ENCODE data around the gene CXorf58. TPM values are rescaled to one million over a fixed set of nuclear protein-coding genes. Genes with fewer than 3 reads are reported as not detected.

Gene CXorf58
- total and polyA plus RNA-seq, 2 experiments from 2014 or later: 0.56 TPM; not detected in 1

DNA sequence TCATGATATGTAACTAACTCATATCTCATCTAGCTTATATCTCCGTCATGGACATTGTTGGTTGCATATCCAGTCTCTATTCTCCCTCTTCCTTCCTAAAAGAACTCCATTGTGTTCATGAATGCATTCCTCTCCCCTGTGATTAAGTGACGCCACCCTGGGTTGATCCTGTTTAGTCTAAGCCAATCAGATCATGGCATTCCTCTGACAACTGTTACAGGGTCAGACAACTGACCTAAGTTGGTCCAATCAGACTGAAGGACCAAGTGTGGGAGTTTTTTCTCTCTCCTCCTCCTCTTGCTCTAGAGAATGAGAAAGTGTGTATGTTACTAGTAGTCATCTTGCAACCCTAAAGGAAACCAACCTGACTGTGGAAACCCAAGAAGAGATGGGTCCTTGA is 3.7 kb upstream of the CXorf58 start (continued):
- TF ChIP-seq, protein P1, sequence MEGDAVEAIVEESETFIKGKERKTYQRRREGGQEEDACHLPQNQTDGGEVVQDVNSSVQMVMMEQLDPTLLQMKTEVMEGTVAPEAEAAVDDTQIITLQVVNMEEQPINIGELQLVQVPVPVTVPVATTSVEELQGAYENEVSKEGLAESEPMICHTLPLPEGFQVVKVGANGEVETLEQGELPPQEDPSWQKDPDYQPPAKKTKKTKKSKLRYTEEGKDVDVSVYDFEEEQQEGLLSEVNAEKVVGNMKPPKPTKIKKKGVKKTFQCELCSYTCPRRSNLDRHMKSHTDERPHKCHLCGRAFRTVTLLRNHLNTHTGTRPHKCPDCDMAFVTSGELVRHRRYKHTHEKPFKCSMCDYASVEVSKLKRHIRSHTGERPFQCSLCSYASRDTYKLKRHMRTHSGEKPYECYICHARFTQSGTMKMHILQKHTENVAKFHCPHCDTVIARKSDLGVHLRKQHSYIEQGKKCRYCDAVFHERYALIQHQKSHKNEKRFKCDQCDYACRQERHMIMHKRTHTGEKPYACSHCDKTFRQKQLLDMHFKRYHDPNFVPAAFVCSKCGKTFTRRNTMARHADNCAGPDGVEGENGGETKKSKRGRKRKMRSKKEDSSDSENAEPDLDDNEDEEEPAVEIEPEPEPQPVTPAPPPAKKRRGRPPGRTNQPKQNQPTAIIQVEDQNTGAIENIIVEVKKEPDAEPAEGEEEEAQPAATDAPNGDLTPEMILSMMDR (conservative IDR thresholded peaks at IDR 0.05; ENCODE audit: low read depth in 2 of 2): no peak
- TF ChIP-seq, protein P2, sequence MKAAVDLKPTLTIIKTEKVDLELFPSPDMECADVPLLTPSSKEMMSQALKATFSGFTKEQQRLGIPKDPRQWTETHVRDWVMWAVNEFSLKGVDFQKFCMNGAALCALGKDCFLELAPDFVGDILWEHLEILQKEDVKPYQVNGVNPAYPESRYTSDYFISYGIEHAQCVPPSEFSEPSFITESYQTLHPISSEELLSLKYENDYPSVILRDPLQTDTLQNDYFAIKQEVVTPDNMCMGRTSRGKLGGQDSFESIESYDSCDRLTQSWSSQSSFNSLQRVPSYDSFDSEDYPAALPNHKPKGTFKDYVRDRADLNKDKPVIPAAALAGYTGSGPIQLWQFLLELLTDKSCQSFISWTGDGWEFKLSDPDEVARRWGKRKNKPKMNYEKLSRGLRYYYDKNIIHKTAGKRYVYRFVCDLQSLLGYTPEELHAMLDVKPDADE (IDR thresholded peaks at IDR 0.05): no peak
- TF ChIP-seq EZH2phosphoT487 (IDR thresholded peaks at IDR 0.05; ENCODE audit: unreplicated experiment): no peak
- TF ChIP-seq ZNF114 (CRISPR knock-in tag; IDR thresholded peaks at IDR 0.05): no peak
- TF ChIP-seq ZNF331 (CRISPR knock-in tag; IDR thresholded peaks at IDR 0.05; ENCODE audit: low read depth): no peak

DNA sequence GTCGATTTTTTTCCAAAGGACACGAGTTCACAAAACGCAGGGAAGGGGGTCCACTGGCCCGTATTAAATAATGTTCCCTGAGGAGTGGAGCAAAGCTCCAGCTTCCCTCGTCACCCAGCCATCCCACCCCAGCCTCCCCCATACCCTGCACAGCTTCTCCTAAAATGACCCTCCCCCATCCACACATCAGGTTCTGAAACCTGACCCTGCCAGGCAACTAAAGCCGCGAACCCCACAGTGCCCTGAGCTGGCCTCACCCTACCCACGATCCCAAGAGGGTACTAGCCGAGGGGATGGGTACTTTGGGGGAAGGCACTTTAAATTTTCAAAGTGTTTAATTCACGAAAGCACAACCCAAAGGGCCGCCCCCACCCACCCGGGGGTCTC is 702 bp upstream of the CXorf58 start:
- H3K4me1 Mint-ChIP-seq: peaks cover 15% of the 10 kb centered on the region; the same call in 2 of the 3 replicates
- H3K9me2 ChIP-seq (ENCODE audit: insufficient read depth): no peaks in the 10 kb centered on the region
- H3K36me3 Mint-ChIP-seq (ENCODE audit: low read depth): 0 out of 3 replicates have a peak, but pooled peaks cover 3% of the 10 kb centered on the region
- H3K27me3 ChIP-seq (ENCODE audit: insufficient read depth): no peaks in the 10 kb centered on the region
- ATAC-seq (peak; percentile 48), DNase-seq (ENCODE audit: low spot score) (peak; percentile 47)
- peak overlapping the region; percentile 77 for H3K4me3 ChIP-seq
- peak overlapping the region; percentile 82 for H3K4me3 Mint-ChIP-seq
- H3K36me3 ChIP-seq (ENCODE audit: insufficient read depth): no peaks in the 10 kb centered on the region
- H3F3A ChIP-seq (replicated peaks; ENCODE audit: low read depth): no peaks in the 10 kb centered on the region; the same call in 1 of the 2 replicates
- H3K4me1 ChIP-seq (ENCODE audit: insufficient read depth): peaks cover 11% of the 10 kb centered on the region
- H2AFZ ChIP-seq: no peak overlapping the region
- H4K20me1 ChIP-seq (replicated peaks; ENCODE audit: insufficient read depth): no peaks in the 10 kb centered on the region
- peak overlapping the region; percentile 85 for H3K4me2 ChIP-seq
- peak overlapping the region; percentile 95 for H3K27ac ChIP-seq (ENCODE audit: low read depth)
- H3K79me2 ChIP-seq (replicated peaks; ENCODE audit: insufficient read depth): peaks cover 15% of the 10 kb centered on the region
- no peaks in the 10 kb centered on the region for H3K9me3 Mint-ChIP-seq
- H3K27me3 Mint-ChIP-seq (ENCODE audit: insufficient read depth, low read depth, poor library complexity): no peaks in the 10 kb centered on the region
- peak overlapping the region; percentile 92 for H3K27ac Mint-ChIP-seq
- TF ChIP-seq JUNB (IDR thresholded peaks at IDR 0.05; ENCODE audit: unreplicated experiment) (no peak), STAT1 (IDR thresholded peaks at IDR 0.05; ENCODE audit: unreplicated experiment) (no peak), POLR2AphosphoS5 (IDR thresholded peaks at IDR 0.05; ENCODE audit: low read depth) (no peak), EZH2phosphoT487 (IDR thresholded peaks at IDR 0.05; ENCODE audit: unreplicated experiment) (no peak), NANOG (IDR thresholded peaks at IDR 0.05; ENCODE audit: borderline replicate concordance) (no peak), EZH2 (IDR thresholded peaks at IDR 0.05; ENCODE audit: low read depth, unreplicated experiment) (no peak)
- TF ChIP-seq, protein P3, sequence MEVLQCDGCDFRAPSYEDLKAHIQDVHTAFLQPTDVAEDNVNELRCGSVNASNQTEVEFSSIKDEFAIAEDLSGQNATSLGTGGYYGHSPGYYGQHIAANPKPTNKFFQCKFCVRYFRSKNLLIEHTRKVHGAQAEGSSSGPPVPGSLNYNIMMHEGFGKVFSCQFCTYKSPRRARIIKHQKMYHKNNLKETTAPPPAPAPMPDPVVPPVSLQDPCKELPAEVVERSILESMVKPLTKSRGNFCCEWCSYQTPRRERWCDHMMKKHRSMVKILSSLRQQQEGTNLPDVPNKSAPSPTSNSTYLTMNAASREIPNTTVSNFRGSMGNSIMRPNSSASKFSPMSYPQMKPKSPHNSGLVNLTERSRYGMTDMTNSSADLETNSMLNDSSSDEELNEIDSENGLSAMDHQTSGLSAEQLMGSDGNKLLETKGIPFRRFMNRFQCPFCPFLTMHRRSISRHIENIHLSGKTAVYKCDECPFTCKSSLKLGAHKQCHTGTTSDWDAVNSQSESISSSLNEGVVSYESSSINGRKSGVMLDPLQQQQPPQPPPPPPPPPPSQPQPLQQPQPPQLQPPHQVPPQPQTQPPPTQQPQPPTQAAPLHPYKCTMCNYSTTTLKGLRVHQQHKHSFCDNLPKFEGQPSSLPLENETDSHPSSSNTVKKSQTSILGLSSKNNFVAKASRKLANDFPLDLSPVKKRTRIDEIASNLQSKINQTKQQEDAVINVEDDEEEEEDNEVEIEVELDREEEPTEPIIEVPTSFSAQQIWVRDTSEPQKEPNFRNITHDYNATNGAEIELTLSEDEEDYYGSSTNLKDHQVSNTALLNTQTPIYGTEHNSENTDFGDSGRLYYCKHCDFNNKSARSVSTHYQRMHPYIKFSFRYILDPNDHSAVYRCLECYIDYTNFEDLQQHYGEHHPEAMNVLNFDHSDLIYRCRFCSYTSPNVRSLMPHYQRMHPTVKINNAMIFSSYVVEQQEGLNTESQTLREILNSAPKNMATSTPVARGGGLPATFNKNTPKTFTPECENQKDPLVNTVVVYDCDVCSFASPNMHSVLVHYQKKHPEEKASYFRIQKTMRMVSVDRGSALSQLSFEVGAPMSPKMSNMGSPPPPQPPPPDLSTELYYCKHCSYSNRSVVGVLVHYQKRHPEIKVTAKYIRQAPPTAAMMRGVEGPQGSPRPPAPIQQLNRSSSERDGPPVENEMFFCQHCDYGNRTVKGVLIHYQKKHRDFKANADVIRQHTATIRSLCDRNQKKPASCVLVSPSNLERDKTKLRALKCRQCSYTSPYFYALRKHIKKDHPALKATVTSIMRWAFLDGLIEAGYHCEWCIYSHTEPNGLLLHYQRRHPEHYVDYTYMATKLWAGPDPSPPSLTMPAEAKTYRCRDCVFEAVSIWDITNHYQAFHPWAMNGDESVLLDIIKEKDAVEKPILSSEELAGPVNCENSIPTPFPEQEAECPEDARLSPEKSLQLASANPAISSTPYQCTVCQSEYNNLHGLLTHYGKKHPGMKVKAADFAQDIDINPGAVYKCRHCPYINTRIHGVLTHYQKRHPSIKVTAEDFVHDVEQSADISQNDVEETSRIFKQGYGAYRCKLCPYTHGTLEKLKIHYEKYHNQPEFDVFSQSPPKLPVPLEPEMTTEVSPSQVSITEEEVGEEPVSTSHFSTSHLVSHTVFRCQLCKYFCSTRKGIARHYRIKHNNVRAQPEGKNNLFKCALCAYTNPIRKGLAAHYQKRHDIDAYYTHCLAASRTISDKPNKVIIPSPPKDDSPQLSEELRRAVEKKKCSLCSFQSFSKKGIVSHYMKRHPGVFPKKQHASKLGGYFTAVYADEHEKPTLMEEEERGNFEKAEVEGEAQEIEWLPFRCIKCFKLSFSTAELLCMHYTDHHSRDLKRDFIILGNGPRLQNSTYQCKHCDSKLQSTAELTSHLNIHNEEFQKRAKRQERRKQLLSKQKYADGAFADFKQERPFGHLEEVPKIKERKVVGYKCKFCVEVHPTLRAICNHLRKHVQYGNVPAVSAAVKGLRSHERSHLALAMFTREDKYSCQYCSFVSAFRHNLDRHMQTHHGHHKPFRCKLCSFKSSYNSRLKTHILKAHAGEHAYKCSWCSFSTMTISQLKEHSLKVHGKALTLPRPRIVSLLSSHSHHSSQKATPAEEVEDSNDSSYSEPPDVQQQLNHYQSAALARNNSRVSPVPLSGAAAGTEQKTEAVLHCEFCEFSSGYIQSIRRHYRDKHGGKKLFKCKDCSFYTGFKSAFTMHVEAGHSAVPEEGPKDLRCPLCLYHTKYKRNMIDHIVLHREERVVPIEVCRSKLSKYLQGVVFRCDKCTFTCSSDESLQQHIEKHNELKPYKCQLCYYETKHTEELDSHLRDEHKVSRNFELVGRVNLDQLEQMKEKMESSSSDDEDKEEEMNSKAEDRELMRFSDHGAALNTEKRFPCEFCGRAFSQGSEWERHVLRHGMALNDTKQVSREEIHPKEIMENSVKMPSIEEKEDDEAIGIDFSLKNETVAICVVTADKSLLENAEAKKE (CRISPR knock-in tag; IDR thresholded peaks at IDR 0.05): no peak
- TF ChIP-seq, protein P4, sequence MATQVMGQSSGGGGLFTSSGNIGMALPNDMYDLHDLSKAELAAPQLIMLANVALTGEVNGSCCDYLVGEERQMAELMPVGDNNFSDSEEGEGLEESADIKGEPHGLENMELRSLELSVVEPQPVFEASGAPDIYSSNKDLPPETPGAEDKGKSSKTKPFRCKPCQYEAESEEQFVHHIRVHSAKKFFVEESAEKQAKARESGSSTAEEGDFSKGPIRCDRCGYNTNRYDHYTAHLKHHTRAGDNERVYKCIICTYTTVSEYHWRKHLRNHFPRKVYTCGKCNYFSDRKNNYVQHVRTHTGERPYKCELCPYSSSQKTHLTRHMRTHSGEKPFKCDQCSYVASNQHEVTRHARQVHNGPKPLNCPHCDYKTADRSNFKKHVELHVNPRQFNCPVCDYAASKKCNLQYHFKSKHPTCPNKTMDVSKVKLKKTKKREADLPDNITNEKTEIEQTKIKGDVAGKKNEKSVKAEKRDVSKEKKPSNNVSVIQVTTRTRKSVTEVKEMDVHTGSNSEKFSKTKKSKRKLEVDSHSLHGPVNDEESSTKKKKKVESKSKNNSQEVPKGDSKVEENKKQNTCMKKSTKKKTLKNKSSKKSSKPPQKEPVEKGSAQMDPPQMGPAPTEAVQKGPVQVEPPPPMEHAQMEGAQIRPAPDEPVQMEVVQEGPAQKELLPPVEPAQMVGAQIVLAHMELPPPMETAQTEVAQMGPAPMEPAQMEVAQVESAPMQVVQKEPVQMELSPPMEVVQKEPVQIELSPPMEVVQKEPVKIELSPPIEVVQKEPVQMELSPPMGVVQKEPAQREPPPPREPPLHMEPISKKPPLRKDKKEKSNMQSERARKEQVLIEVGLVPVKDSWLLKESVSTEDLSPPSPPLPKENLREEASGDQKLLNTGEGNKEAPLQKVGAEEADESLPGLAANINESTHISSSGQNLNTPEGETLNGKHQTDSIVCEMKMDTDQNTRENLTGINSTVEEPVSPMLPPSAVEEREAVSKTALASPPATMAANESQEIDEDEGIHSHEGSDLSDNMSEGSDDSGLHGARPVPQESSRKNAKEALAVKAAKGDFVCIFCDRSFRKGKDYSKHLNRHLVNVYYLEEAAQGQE (IDR thresholded peaks at IDR 0.05; ENCODE audit: unreplicated experiment): no peak
